ENCODE results near the gene ADCY7.

Gene ADCY7

GRCh38 chr16:50323335-50324011 lies 57.1 kb downstream of the ADCY7 start:
- no peak overlapping the region for H3K4me3 ChIP-seq (ENCODE audit: low read depth, low read length)
- TF ChIP-seq MAX (IDR thresholded peaks at IDR 0.05; ENCODE audit: low read depth, low read length) (no peak), POLR2A (IDR thresholded peaks at IDR 0.05; ENCODE audit: extremely low read depth, insufficient read length) (no peak), CTCF (IDR thresholded peaks at IDR 0.05; ENCODE audit: low read depth, low read length) (peak; percentile 29), MYC (IDR thresholded peaks at IDR 0.05; ENCODE audit: low read depth, low read length) (no peak)
- peak; percentile 59 for DNase-seq (ENCODE audit: low read depth)

GRCh38 chr16:50324345-50324744 lies 58.0 kb downstream of the ADCY7 start:
- H3K4me3 ChIP-seq (ENCODE audit: low read depth, low read length), result no peak overlapping the region
- no peak for DNase-seq (ENCODE audit: low read depth)
- TF ChIP-seq MYC (IDR thresholded peaks at IDR 0.05; ENCODE audit: low read depth, low read length), result no peak
- no peak for TF ChIP-seq CTCF (IDR thresholded peaks at IDR 0.05; ENCODE audit: low read depth, low read length)
- TF ChIP-seq MAX (IDR thresholded peaks at IDR 0.05; ENCODE audit: low read depth, low read length), result no peak
- no peak for TF ChIP-seq POLR2A (IDR thresholded peaks at IDR 0.05; ENCODE audit: extremely low read depth, insufficient read length)

GRCh38 chr16:50326264-50326663 lies 59.9 kb downstream of the ADCY7 start:
- no peak for DNase-seq (ENCODE audit: low read depth)
- no peak for TF ChIP-seq MYC (IDR thresholded peaks at IDR 0.05; ENCODE audit: low read depth, low read length)
- no peak for TF ChIP-seq CTCF (IDR thresholded peaks at IDR 0.05; ENCODE audit: low read depth, low read length)
- no peak for TF ChIP-seq POLR2A (IDR thresholded peaks at IDR 0.05; ENCODE audit: extremely low read depth, insufficient read length)
- no peak for TF ChIP-seq MAX (IDR thresholded peaks at IDR 0.05; ENCODE audit: low read depth, low read length)
- no peak overlapping the region for H3K4me3 ChIP-seq (ENCODE audit: low read depth, low read length)

- peak; percentile 61 for DNase-seq (ENCODE audit: low read depth)
- TF ChIP-seq POLR2A (IDR thresholded peaks at IDR 0.05; ENCODE audit: extremely low read depth, insufficient read length) (no peak), CTCF (IDR thresholded peaks at IDR 0.05; ENCODE audit: low read depth, low read length) (peak; percentile 50)
- H3K4me3 ChIP-seq (ENCODE audit: low read depth, low read length), result no peak overlapping the region
Measured at GRCh38 chr16:50326835-50327465, 60.6 kb downstream of the ADCY7 start.

GRCh38 chr16:50329446-50330189 lies 63.3 kb downstream of the ADCY7 start:
- no peak for DNase-seq (ENCODE audit: low read depth)
- TF ChIP-seq MAX (IDR thresholded peaks at IDR 0.05; ENCODE audit: low read depth, low read length) (no peak), CTCF (IDR thresholded peaks at IDR 0.05; ENCODE audit: low read depth, low read length) (no peak), POLR2A (IDR thresholded peaks at IDR 0.05; ENCODE audit: extremely low read depth, insufficient read length) (no peak), MYC (IDR thresholded peaks at IDR 0.05; ENCODE audit: low read depth, low read length) (no peak)
- H3K4me3 ChIP-seq (ENCODE audit: low read depth, low read length), result no peak overlapping the region
